Uterus (tissue), 4 donors: ENCODE results near the gene HK3. TPM values are rescaled to one million over a fixed set of nuclear protein-coding genes. Genes with fewer than 3 reads are reported as not detected.

Source experiments
- DNase-seq, 2 donors: peaks; one replicate each; pipeline ENCODE4 v3.0.0-alpha.2; 2019 to 2020
- H3K27ac ChIP-seq, 2 donors: fragments of 200-600 bp; sonication (generic); 1 replicate in 1 of 2; 2 replicates in 1 of 2; pipeline ENCODE4 v1.5.1; 2016 to 2018
- H3K27me3 ChIP-seq, 2 donors: fragments of 200-600 bp; sonication (generic); one replicate each; pipeline ENCODE4 v1.5.1; 2018 to 2019; ENCODE audit warnings: control low read depth in 1 of 2
- H3K36me3 ChIP-seq, 2 donors: fragments of 200-600 bp; sonication (generic); one replicate each; pipeline ENCODE4 v1.5.1; 2019; ENCODE audit warnings: control low read depth in 1 of 2
- H3K4me1 ChIP-seq, 2 donors: fragments of 200-600 bp; sonication (generic); one replicate each; pipeline ENCODE4 v1.5.1; 2018 to 2019; ENCODE audit warnings: control low read depth in 1 of 2
- H3K4me3 ChIP-seq, 2 donors: fragments of 200-600 bp; sonication (generic); 1 replicate in 1 of 2; 2 replicates in 1 of 2; pipeline ENCODE4 v1.5.1; 2018 to 2019; ENCODE audit warnings: mild to moderate bottlenecking in 1 of 2
- H3K9me3 ChIP-seq, 2 donors: fragments of 200-600 bp; sonication (generic); one replicate each; pipeline ENCODE4 v1.5.1; 2019; ENCODE audit warnings: control low read depth in 1 of 2
- POLR2A ChIP-seq, 2 donors: fragments of 450-650 bp; IDR thresholded peaks; one replicate each; pipeline ENCODE4 v1.6.1; 2016; ENCODE audit warnings: antibody characterized with exemption in 2 of 2, mild to moderate bottlenecking in 1 of 2, moderate library complexity in 1 of 2
- intact Hi-C: fragments of 100-400 bp; cut with DNase I; formaldehyde crosslinking; loops from one replicate; pipeline ENCODE4 v1.15.1; 2023; ENCODE audit warnings: low total_unique reads
- total RNA-seq, 4 donors: library from RNA; depleted of rRNA in 3 of 4; stranded (reverse); fragments of >200 nt in 3 of 4; gene quantifications; one replicate each; pipeline versions ENCODE4 v1.1.0 to v1.2.4, GENCODE V29; 2014 to 2023
- TF ChIP-seq, protein P1 (sequence below), 4 experiments: fragments of 200-600 bp in 2 of 4; fragments of 450-650 bp in 2 of 4; sonication (generic) in 2 of 4; IDR thresholded peaks; one replicate each; pipeline ENCODE4 v1.5.1; 2016 to 2019; ENCODE audit warnings: antibody characterized with exemption in 4 of 4, mild to moderate bottlenecking in 2 of 4, moderate library complexity in 1 of 4
- donor health status: DM: yes; HTN: yes; CAD: no.

HK3 gene, protein sequence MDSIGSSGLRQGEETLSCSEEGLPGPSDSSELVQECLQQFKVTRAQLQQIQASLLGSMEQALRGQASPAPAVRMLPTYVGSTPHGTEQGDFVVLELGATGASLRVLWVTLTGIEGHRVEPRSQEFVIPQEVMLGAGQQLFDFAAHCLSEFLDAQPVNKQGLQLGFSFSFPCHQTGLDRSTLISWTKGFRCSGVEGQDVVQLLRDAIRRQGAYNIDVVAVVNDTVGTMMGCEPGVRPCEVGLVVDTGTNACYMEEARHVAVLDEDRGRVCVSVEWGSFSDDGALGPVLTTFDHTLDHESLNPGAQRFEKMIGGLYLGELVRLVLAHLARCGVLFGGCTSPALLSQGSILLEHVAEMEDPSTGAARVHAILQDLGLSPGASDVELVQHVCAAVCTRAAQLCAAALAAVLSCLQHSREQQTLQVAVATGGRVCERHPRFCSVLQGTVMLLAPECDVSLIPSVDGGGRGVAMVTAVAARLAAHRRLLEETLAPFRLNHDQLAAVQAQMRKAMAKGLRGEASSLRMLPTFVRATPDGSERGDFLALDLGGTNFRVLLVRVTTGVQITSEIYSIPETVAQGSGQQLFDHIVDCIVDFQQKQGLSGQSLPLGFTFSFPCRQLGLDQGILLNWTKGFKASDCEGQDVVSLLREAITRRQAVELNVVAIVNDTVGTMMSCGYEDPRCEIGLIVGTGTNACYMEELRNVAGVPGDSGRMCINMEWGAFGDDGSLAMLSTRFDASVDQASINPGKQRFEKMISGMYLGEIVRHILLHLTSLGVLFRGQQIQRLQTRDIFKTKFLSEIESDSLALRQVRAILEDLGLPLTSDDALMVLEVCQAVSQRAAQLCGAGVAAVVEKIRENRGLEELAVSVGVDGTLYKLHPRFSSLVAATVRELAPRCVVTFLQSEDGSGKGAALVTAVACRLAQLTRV
- 1 to 10 TPM; 1.5 to 6.9 (median 3.4) TPM for total RNA-seq

DNA sequence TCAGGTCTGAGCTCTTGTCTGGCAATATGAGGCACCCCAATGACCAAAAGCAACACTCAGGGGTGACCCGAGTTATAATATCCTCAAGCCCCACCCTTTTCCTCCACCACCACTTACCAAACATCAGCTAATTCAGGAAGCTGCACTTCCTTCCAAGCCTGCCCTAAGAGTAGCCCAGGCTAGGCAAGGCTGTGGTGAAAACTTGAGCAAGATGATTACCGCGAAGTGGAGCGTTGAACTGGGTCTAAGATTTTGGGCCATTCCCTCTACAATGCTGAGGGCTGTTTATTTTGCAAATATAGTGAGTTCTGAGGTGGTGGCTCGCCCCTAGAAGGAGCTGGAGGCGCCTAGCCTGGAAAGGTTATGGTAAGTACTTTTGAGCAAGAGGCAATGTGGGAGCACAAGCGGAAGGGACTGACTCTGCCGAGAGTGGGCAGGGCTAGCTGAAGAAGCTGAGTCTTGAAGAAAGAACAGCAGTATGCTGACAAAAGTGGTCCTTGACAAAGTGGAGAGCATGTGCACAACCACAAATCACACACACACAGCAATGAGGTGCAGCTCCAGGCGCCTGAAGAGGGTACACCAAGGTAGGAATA lies at the start of gene HK3:
Gene HK3 (minus strand): TSS at position 51 of the 596 bp plus-strand sequence. CDS start 3,187 bp downstream, outside the sequence.
- no peaks in the 10 kb centered on the region for H3K36me3 ChIP-seq
- intact Hi-C loops = no loop called here
- no peaks in the 10 kb centered on the region for H3K27me3 ChIP-seq
- no peaks in the 10 kb centered on the region for H3K9me3 ChIP-seq
- DNase-seq = no peak
- H3K4me1 ChIP-seq = no peaks in the 10 kb centered on the region
- H3K27ac ChIP-seq = no peak within 1 kb of the TSS
- TF ChIP-seq, protein P1, sequence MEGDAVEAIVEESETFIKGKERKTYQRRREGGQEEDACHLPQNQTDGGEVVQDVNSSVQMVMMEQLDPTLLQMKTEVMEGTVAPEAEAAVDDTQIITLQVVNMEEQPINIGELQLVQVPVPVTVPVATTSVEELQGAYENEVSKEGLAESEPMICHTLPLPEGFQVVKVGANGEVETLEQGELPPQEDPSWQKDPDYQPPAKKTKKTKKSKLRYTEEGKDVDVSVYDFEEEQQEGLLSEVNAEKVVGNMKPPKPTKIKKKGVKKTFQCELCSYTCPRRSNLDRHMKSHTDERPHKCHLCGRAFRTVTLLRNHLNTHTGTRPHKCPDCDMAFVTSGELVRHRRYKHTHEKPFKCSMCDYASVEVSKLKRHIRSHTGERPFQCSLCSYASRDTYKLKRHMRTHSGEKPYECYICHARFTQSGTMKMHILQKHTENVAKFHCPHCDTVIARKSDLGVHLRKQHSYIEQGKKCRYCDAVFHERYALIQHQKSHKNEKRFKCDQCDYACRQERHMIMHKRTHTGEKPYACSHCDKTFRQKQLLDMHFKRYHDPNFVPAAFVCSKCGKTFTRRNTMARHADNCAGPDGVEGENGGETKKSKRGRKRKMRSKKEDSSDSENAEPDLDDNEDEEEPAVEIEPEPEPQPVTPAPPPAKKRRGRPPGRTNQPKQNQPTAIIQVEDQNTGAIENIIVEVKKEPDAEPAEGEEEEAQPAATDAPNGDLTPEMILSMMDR (IDR thresholded peaks at IDR 0.05) = no peak
- TF ChIP-seq POLR2A (IDR thresholded peaks at IDR 0.05) = no peak
- H3K4me3 ChIP-seq = no peak within 1 kb of the TSS

DNA sequence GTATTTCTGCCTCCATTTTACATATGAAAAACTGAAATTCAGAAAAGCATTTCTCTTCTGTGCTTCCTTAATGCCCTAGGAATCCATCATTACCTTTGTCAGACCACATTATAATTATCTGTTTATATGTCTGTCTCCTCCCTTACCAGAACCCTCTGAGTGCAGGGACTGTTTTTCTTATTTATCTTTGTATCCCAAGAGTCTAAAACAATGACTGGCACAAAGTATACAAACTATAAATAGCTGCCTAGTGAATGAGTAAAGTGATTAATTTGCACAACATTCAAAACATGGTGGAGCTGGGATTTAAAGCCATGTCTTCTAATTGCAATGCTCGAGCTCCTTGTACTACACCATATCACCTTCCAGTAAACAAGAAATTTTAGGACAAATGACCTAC lies 49.3 kb upstream of the HK3 start:
- Histone ChIP-seq H3K27ac (no peak overlapping the region), H3K9me3 (no peaks in the 10 kb centered on the region), H3K27me3 (no peaks in the 10 kb centered on the region), H3K4me3 (no peak overlapping the region), H3K4me1 (no peaks in the 10 kb centered on the region), H3K36me3 (no peaks in the 10 kb centered on the region)
- DNase-seq = no peak
- TF ChIP-seq POLR2A (IDR thresholded peaks at IDR 0.05) = no peak
- TF ChIP-seq, protein P1 (IDR thresholded peaks at IDR 0.05) = no peak
- intact Hi-C loops = no loop called here

DNA sequence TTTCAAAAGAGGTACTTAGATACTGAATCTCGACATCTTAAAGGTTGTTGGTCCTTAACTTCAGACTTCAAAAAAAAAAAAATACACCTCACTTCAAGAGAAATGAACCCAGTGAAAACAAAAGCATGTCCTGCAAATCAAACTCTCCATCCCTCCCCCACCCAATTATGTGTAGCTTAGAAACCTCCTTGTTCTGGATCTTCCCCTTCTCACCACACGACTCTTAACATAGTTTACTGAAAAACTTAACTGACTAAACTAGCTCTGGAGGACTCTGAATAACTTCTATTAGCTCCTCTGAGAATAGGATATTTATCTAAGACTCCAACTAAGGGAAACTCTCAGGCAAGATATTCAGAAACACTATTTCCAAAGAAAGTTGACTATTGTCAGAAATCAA lies 48.7 kb upstream of the HK3 start:
- no peak overlapping the region for H3K4me3 ChIP-seq
- intact Hi-C loops = no loop called here
- no peak for DNase-seq
- no peaks in the 10 kb centered on the region for H3K27me3 ChIP-seq
- no peak for TF ChIP-seq POLR2A (IDR thresholded peaks at IDR 0.05)
- TF ChIP-seq, protein P1 (IDR thresholded peaks at IDR 0.05) = no peak
- H3K27ac ChIP-seq = no peak overlapping the region
- no peaks in the 10 kb centered on the region for H3K4me1 ChIP-seq
- H3K36me3 ChIP-seq = no peaks in the 10 kb centered on the region
- H3K9me3 ChIP-seq = no peaks in the 10 kb centered on the region

DNA sequence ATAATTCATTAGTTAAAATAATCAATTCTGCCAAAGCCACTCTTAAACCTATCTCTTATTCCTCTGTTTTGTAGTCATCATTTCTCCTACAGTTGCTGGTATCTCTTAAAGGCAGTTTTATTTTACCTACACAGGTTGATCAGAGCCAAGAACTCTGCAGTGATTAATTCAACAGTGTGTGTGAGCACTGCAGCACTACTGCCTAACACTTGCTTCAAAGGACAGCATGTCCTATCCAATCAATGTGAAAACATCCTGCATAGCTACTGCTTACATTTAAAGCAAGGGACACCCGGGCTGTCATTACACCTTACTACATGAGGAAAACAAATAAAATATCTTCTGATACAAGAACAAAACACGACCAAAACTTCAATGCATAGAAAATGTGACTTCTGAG lies 45.1 kb upstream of the HK3 start:
- Histone ChIP-seq H3K4me3 (no peak overlapping the region), H3K27ac (no peak overlapping the region), H3K9me3 (no peaks in the 10 kb centered on the region), H3K36me3 (no peaks in the 10 kb centered on the region), H3K4me1 (no peaks in the 10 kb centered on the region), H3K27me3 (no peaks in the 10 kb centered on the region)
- DNase-seq = no peak
- intact Hi-C loops = no loop called here
- no peak for TF ChIP-seq POLR2A (IDR thresholded peaks at IDR 0.05)
- TF ChIP-seq, protein P1 (IDR thresholded peaks at IDR 0.05) = no peak
